DMS53 (cell line): ENCODE measurements around the gene KCP.
A peak's percentile ranks its signal among the peaks of the same experiment; 100 is the strongest.

ENCODE experiments used
- DNase-seq: peaks from one replicate; lab custom pipeline; 2025; lab: John Stamatoyannopoulos, UW

KCP gene

DNA sequence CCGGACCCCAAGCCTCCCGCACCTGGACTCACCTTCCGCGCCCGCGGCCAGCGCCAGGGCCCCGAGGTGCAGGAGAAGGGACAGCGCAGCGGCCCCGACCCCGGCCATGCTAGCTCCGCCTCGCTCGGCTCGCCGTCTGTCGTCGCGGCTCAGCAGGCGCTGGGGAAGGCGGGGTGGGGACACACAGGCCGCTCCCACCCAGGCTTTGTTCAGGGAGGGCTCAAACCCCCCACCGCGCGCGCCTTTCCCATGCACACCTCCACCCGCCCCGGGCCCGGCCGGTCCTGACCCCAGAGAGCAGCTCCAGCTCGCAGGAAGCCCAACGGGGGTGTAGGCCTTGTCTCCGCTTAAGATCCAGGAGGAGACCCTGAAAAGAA, at the start of gene KCP:
Gene KCP (minus strand): TSS at position 141 of the 377 bp plus-strand sequence. CDS start 33 bp downstream, at position 108.
- no peak for DNase-seq

DNA sequence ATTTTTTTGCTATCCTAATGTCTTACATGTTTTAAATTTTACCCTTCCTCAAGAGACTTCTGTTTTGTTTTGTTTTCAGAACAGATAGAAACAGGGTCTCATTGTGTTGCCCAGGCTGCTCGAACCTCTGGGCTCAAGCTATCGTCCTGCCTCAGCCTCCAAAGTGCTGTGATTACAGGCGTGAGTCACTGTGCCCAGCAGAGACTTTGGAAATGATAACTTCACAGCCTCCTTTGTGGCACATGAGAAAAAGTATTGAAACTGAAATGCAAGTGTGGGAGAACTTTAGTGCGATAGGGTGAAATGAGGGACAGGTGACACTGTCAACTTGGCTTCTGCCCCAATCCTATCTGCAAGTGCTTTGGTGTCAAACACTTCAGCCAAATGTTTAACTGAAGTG, 48.8 kb upstream of the KCP start:
- no peak for DNase-seq

DNA sequence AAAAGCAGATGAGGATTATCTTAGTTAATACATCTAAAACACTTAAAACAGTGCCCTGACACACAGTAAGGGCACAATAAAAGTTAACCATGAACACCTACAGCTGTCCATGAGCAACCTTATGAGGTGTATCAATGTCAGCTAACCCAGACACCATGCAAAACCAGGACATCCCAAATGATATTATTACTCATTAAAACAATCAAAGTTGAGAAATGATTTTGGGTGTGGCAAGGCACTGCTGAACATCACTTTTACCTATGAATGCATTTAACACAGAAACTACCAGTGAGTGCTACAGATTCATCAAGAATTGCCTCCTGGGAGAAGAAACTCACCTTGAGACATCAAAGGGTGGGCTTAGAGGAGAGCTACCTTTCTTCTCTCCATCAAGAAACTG, 45.5 kb upstream of the KCP start:
- DNase-seq, result no peak

DNA sequence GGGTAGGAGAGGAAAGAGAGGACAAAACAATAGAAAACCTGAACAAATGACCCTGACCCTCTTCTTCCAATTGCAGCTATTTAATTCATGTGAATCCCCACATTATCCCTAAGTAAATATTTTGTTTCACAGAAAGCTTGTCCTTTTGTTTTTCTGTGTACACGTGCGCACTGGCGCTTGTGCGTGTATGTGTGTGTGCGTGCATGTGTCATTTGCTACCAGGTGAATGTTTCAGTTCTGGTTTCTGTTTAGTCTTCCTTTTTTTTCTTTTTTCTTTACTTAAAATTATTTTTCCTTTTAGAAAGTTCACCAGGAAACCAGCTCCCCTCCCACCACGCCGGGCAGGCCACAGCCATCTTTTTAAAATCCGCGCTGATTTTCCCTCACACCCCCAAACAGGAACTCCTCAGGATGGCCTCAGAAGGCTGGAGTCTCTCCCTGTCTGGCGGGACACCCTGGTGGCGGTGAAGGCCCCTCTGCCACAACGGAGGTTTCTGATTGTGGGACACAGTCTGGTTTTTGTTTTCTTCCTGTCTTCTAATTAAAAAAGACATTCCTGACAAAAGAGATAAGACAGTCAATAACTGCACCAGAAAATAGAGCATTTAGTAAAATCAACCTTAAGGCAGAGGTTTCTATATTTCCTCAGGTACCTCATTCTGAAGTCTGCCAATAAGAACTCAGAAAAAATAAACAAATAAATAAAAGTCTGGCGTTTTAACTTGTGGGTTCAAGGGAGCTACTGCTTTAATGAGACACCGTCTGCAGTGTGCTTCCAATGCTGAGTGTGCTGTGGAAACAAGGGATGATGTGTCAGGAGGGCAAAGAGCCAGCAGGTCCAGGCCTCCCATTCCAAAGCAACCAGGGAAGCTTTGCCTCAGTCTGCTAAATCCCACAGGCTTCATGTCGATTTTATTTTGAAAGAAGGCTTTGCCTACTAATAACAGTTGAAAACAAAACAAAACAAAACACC, 44.6 kb upstream of the KCP start:
- DNase-seq, result peak; percentile 81

DNA sequence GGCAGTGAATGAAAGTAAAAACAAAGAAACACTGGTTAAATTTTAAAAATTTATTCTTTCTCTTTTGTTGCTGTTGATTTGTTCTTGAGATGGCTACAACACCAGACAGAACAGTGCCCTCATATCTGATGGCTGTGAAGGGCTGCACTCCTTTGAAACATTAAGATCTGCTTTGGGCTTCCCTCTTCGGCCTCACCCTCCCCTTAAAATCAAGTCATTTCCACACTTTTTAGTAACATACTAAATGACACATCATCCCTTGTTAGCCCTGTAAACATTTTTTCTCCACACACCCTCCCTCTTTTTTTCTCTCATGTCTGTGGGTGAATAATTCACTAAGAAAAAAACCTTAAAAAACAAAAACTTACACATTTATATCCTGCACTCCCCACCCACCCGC, 43.6 kb upstream of the KCP start:
- no peak for DNase-seq

DNA sequence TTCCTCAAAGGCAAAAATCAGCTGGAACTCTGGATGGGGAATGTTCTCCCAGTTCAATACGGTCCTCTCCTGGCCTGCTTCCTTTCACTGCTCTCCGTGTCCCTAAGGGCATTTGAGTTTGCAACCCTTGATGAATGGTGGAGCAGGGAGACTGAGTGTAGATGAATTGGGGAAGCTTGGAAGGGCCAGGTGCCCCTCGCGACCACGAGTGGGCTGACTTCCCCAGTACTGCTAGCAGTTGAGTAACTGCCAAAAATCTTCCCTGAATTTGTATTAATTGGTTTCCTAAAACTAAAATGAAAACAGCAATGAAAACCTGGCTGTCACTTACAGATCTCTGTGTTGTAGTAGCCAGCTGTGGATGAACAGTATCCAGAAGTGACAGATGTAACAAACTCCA, 40.8 kb upstream of the KCP start:
- DNase-seq, result no peak

DNA sequence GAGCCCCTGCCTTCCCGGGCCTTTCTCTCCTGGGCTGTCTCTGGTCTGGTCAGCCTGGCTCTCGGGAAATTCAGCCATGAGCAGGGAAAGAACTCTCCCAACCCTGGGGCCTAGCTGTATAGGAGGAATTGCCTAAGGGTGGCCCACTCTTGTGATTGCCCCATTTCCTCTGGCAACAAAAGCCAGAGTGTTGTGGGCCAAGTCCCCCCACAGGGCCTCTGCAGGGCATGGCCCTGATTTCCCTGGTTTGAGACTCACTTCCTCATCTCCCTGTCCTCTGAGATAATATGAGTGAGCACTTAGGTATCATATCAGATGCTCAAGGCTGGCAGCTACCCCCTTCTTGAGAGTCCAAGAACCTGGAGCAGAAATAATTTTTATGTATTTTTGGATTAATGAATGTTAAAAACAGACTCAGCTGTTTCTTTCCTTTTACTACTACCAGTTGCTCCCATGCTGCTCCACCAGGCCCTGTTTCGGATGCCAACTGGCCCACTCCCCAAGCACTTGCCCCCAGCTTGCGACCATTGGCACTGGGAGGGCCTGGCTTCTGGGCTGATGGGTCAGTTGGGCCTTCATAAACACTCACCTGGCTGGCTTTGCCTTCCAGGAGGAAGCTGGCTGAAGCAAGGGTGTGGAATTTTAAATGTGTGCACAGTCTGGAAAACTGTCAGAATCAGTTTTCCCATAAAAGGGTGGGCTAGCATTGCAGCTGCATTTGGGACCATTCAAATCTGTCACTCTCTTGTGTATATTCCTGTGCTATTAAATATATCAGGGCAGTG, 38.7 kb upstream of the KCP start:
- no peak for DNase-seq

DNA sequence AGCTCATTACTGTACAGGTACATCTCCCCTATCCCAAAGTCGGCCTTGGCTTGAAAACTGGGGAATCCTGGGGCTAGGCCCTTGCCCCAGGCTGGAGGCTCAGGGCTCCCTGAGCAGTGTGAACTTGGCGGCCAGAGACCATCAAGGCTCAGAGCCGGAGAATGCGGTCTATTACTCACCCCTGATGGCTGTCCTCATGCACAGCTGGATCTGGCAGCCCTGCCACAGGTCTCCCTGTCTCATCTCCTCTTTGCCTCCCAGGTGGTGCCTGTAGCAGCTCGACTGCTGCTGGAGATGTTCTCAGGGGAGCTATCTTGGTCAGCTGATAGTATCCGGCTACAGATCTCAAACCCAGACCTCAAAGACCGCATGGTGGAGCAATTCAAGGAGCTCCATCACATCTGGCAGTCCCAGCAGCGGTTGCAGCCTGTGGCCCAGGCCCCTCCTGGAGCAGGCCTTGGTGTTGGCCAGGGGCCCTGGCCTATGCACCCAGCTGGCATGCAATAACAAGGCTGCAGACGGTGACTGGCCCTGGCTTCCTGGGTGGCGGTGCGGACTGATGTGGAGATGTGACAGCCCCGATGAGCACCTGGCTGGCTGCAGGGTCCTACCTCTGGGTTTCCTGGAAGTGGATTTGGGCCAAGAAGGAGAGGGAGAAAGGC, 37.9 kb upstream of the KCP start:
- DNase-seq, result no peak

DNA sequence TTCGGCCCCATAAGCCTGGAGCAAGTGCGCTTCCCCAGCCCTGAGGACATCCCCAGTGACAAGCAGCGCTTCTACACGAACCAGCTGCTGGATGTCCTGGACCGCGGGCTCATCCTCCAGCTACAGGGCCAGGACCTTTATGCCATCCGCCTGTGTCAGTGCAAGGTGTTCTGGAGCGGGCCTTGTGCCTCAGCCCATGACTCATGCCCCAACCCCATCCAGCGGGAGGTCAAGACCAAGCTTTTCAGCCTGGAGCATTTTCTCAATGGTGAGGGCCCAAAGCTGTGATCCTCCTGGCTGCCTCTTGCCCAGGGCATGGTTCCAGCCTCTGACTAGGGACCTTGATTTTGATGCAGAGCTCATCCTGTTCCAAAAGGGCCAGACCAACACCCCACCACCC, 37.3 kb upstream of the KCP start:
- DNase-seq, result no peak

DNA sequence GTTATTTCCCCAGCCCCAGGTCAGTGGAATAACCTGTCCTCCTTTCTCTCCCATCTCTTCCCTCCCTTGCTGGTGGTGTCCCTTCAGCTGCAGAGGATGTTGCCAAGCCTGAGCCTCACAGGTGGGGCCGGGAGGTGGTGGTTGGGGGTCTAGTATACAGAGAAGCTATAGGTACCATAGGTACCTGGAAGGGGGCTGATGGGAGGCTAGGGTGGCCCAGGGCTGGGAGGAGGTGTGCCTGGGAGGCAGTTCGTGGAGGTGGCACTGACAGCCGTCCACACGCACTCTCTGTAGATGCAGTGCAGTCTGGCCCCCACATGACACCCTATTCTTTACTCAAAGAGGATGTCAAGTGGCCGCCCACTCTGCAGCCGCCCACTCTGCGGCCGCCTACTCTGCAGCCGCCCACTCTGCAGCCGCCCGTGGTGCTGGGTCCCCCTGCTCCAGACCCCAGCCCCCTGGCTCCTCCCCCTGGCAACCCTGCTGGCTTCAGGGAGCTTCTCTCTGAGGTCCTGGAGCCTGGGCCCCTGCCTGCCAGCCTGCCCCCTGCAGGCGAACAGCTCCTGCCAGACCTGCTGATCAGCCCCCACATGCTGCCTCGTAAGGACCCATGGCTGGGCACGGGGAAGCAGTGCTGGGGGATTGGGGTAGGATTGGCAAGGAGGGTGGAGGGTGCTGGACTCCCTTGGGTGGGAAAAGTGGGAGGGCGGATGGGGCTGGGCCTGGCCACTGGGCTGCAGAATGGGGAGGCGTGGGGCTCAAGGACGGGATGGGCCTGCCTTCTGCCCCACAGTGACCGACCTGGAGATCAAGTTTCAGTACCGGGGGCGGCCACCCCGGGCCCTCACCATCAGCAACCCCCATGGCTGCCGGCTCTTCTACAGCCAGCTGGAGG, 36.7 kb upstream of the KCP start:
- peak; percentile 30 for DNase-seq

DNA sequence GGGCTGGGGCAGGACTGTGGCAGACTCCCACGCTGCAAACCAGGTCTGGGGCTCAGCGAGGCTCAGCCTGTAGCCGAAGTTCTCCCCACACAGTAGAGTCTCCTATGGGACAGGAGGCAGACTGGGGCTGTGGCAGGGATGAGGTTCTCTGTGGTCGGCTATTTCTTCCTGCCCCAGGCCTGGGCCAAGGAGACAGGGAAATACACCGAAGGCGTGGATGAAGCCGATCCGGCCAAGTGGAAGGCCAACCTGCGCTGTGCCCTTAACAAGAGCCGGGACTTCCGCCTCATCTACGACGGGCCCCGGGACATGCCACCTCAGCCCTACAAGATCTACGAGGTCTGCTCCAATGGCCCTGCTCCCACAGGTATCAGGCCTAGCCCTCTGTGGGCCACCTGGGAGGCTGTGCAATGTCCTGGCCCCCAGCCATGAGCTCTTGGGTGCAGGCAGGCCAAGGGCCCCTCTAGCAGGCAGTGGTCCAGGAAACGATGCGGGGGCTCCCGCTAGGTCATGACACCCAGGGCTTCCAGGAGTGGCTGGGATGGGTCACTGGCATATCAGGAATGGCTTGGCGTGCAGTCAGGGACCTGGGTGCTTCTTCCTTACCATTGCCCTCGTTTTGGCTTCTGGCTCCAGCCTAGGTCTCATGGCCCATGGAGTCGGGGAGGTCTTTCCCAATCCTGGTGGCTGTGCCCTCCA, 35.3 kb upstream of the KCP start:
- DNase-seq, result no peak

DNA sequence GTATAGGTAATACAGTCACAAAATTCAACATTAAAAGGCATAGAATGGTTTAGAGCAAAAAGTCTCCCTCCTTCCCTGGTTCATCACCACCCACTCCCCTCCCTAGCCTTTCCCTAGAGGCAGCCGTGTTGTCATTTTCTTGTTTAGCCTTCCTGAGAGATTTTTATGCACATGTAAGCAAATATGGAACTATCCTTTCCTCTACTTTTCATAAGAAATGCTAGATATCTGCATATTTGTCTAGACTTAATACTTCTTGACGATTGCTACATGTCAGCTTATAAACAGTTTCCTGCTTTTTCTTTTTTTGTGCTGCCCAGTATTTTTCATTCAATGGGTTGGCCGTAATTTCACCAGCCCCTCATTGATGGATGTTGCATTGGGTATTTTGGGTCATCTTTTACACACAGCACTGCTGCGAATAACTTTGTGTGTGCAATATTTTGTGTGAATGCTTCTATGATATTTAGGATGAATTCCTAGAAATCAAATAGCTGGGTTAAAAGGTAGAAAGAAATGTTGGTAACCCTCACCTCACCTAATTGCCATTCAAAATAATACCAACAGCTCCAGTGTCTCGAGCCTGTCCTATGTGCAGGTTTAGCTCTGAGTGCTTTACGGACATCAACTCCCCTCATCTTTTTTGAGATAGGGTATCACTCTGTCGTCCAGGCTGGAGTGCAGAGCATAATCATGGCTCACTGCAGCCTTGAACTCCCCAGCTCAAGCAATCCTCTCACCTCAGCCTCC, 34.2 kb upstream of the KCP start:
- DNase-seq, result no peak

DNA sequence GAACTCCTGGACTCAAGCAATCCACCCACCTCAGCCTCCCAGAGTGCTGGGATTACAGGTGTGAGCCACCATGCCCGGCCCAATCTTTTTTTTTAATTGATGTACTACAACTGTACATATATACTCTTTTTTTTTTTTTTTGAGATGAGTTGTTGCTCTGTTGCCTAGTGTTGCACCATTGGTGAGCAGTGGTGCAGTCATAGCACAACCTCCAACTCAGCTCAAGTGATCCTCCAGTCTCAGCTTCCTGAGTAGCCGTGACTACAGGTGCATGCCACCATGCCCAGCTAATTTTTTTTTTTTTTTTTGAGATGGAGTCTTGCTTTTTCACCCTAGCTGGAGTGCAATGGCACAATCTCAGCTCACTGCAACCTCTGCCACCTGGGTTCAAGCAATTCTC, 32.7 kb upstream of the KCP start:
- DNase-seq, result peak; percentile 61

DNA sequence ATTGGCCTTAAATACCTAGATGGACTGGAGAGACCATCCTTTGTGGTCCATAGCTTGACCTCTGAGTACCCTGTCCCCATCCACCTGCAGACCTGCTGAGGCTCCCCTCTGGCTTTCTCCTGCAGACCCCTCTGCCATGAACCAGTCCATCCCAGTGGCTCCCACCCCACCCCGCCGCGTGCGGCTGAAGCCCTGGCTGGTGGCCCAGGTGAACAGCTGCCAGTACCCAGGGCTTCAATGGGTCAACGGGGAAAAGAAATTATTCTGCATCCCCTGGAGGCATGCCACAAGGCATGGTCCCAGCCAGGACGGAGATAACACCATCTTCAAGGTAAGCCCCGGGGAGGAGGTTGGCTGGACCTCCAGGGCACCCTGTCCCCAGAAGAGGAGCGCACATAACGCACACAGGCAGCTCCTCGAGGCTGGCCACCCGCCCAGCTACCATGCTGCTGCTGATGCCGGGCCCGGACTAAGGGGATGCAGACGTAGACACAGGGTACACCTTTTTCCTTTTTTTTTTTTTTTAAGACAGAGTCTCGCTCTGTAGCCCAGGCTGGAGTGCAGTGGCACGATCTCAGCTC, 31.5 kb upstream of the KCP start:
- DNase-seq, result no peak

DNA sequence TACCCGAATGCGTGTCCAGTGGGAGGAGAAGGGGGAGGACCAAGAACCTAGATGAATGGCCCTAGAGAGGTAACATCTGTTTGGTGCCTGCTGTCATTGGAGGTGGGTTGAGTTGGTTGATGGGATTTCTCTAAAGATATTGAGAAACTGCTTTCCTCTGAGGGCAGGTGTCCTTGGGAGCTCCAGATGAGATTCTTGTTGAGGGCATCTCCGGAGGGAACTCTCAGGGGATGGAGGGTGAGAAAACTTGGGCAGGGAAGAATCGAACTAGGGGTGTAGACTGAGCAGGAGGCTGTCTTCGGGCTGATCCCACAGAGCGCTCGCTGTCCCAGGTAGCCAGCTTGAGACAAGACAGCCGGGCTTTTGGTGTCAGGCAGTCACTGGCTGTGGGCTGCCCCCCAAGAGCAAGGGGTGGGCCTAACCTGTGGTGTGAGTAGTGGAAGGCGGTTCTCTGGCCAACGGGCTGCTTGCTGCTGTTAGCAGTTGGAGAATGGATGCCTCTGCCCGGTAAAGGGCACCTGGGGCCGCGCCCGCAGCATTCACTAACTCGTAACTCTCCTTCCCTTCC, 30.9 kb upstream of the KCP start:
- DNase-seq, result no peak

DNA sequence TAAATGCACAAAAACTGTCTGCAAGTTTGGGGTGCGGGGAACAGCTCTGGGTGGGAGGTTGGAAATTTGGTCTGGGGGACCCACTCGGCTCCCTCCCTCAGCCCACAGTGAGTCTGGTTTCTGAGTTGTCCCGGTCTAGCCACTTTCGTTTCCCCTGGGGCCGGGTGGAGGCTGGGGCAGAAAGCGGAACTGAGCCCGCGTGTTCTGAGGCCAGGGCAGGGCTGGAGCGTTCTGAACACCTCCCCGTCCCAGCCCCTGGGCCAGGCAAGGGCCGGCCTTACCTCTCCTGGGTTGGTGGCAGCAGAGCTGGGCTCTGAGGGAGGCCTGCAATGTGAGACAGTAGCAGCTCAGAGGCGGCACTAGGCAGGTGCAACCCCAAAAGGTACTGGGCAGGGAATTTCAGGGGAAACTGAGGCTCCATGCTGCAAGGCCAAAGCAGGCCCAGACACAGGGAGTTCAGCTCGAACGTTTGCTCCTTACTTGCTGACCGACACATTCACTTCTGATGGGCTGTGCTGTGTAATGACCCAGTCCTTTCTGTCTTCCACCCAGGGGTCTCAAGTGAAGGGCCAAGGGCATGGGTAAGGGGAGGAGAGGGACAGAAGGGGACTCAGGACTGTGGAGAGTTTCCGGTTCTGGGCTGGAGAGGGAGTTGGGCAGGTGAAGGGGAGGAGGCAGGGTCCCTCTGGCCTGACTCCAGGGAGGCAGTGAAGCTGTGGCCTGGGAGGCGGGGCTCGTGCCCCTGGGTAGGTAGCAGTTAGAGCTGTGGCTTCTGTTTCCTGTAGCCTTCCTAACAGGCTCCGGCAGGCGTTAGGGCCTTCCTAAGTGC, 30.2 kb upstream of the KCP start:
- DNase-seq, result no peak

DNA sequence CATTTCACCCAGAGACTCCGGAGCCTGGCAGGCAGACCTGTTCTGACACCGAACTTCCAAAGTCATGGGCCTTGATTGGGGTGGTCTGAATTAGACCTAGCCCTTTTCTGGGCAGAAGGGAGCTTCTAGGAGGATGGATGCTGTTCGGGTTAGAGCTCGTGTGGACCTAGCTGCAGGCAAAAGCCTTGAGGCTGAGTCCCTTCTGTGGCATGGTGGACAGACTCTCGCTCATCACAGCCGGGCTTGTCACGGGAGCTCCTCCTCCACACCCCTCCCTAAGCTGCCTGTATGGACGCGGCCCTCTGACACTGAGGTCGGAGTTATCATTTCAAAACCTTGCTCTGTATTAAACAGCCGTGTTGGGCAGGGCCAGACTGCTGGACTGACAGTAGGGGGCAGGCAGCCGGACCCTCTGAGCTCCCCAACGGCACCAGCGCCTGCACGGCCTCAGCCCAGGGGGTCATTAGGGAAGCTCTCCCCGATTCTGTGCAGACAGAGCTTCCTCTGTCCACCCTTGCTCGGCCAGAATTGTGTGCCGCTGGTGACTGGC, 29.4 kb upstream of the KCP start:
- no peak for DNase-seq
